Kasumi-1 (cell line): Measurements from ENCODE around the gene DCC.

Experiments used
- DNase-seq, 2 experiments: peaks; one replicate each; lab custom pipeline; 2025; lab: John Stamatoyannopoulos, UW

DCC gene

DNA sequence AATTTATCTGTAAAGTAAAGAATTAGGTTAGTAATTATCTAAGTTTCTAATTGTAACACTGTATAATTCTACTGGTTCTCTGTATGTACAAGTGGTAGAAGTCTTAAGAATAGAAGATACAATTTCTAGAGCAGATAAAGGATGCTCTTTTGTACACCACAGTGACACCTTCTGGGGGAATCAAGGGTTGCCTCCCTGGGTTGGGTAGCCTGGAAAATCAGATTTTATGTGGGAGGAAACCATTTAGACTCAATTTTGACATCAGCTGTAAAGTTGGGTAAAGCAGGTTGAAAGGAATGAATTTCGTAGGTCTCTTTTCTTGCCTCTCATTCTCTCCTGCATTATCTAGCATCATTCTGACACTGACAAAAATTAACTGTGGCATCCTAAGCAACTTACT lies 354.8 kb downstream of the DCC start:
- DNase-seq, result peak; percentile 13 to 40

- no peak for DNase-seq
Observed at GRCh38 chr18:52700116-52700515, 360.1 kb downstream of the DCC start.

GRCh38 chr18:52700816-52701215 lies 360.8 kb downstream of the DCC start:
- DNase-seq, result no peak

- no peak for DNase-seq
Observed at GRCh38 chr18:52701219-52701935, 361.4 kb downstream of the DCC start.

DNA sequence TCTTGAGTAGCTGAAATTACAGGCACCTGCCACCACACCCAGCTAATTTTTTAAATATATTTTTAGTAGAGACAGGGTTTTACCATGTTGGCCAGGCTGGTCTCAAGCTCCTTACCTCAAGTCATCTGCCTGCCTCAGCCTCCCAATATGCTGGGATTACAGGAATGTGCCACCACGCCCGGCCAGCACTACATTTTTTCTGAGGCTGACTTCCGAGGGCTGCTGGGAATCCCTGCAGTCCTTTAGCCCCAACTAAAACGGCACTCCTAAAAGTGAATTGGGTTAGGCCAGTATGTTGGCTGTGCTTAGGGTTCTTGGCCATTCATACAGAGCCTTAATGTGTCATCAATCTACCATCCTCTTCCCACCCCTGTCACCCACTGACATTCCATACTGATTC lies 375.4 kb downstream of the DCC start:
- DNase-seq, result no peak

DNA sequence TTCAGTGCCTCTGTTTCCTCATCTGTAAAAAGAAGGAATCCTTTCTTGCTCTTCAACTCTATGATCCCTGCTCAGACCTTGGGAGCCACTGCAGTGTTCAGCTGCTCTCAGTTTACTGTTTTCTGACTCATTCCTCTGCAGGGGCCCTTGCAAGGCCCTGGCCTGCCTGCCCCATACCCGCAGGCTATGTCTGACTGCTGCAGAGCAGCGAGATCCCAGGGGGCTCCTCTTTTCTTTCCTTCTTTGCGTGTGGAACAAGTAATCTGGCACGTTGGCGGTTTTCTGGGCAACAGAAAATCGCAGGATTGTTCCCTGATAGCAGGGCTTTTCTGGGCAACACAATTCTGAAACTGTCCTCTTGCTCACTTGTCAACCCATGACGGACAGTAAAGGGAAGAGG lies 376.0 kb downstream of the DCC start:
- no peak for DNase-seq

DNA sequence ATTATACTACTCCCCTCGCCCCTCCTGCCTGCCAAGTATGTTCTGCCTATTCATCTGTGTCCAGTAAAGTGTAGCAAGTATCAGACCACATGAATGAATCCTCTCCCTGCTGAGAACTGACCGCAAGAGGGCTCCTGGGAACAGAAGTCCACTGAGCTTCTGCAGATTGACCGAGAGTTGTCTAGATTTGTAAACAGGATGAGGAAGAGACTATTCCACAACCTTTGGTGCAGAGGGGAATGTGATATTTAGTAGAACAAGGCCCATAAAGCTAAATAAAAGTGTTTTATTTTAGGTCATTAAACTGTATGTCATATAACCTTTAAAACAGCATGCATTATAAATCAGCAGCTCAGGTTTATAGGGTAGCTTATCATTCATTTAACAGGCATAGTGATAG lies 377.0 kb downstream of the DCC start:
- DNase-seq, result no peak

DNA sequence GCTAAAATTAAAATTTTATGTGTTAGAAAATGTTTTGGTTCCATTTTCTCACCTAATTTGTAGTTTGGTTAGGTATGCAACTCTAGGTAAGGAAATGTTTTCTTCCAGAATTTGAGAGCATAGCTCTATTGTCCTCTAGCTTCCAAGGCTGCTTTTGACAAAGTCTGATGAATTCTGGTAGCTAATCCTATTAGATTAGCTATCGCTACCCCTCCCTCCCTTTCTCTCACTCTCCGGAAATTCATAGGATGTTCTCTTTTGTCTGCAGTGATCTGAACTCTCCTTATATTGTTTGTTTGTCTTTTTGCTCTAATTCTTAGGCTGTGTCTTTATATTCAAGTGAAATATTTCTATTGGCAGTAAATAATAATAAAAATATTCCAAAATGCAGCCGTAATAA lies 382.9 kb downstream of the DCC start:
- no peak for DNase-seq

GRCh38 chr18:52723550-52723970 lies 383.6 kb downstream of the DCC start:
- no peak for DNase-seq

DNA sequence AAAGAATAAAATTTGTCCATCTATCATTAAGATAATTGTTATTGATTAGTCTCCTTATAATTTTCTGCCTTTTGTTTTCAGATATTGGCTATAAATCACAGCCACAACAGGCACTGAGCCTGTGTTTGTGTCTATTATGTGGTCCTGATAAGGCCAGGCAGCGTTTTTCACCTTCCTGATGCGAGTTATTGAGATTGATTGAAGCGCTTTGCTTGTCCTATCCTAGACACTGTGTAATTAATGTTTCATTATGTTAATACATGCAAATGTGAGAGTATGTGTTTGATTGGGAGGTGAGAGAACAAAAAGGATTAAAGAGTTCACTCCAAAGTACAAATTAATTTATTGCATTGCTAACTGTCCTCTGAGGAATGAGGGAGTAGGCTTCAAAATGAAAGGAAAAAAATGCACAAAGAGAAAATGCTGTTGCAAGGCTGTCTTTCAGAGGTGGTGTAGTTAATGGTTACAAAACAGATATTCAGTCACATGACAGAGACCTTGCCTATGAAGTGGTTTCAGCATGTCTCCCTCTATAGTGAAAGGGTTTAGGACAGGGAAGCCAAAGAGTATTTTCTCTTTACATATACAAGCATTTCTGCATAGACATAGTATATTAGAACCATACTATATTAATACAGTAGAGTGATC lies 391.1 kb downstream of the DCC start:
- no peak for DNase-seq

DNA sequence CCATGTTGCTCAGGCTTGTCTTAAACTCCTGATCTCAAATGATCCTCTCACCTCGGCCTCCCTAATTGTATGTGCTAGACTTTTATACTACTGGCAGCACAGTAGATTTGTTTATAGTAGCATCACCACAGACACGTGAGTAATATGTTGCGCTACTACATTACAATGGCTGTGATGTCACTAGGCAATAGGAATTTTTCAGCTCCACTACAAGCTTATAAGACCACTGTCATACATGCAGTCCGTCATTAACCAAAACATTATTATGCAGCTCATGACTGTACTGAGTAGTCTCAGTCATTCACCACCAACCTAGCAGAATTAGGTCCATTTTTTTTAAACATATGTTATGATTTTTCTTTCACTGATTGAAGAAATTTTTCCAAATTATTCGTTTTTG lies 398.9 kb downstream of the DCC start:
- no peak for DNase-seq

DNA sequence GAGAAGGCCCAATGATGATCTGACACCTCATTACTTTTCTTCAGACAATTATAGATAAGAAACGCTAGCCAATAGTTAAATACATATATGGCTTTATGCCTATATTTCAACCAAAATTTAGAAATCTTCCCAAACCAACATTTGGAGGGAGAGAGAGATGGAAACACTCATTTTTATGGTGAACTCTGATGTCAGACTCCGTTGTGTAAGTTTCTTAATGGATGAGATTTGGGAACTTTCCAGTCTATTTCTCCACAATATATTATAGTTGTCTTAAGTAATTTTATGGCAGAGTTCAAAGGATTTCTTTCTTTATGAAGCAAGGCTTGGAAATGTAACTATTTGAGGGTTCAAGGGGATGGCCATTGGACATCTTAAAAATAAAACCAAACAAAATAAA lies 407.0 kb downstream of the DCC start:
- no peak for DNase-seq

DNA sequence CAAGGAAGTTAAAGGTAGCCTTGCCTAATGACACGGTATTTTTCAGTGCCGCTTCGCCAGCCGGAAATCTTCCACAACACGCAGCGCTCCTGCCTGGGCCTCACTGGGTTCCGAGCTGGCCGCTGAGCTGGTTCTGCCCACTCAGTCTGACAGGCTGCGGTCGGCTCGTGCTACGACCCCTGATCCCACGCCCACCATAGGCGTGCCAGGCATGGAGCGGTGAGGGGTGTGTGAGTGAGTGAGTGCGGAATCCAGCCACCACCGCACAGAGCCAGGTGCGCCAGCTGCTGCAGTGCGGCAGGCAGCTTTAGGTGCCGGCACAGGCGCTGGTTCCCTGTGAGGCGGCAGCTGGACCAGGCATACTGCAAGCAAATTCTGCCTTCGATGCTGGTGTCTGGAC lies 407.9 kb downstream of the DCC start:
- DNase-seq, result no peak

DNA sequence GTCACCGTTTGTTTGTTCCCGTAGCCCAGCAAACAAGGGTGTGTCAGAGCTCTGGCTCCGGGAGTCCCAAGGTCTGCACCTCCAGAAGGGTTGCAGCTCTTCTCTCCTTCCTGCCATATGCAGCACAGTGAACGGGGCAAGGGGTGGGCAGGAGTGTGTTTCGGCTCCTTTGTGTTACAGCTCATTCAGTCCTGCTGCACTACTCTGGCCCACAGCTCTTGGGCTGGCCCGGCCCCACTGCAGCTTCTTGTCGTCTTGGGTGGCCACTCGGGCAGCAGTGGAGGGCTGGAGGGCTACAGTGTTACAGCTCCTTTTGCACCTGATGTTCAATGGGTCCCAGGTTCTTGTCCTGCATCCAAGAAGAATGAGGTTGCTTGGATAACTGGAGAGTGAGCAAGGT lies 408.3 kb downstream of the DCC start:
- DNase-seq, result no peak

- no peak for DNase-seq
Observed at GRCh38 chr18:52749542-52749941, 409.5 kb downstream of the DCC start.

GRCh38 chr18:52750995-52751394 lies 411.0 kb downstream of the DCC start:
- no peak for DNase-seq

DNA sequence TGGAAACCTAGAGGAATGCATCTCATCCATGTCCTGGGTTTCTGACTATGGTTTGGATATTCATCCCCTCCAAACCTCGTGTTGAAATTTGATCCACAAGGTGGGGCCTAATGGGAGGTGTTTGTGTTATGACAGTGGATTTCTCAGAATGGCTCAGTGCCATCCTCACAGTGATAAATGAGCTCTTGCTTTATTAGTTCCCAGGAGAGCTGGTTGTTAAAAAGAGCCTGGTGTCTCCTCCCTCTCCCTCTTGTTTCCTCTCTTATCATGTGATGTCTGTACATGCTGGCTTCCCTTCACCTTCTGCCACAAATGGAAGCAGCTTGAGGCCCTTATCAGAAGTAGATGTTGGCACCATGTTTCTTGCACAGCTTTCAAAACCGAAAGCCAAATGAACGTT lies 424.3 kb downstream of the DCC start:
- no peak for DNase-seq

DNA sequence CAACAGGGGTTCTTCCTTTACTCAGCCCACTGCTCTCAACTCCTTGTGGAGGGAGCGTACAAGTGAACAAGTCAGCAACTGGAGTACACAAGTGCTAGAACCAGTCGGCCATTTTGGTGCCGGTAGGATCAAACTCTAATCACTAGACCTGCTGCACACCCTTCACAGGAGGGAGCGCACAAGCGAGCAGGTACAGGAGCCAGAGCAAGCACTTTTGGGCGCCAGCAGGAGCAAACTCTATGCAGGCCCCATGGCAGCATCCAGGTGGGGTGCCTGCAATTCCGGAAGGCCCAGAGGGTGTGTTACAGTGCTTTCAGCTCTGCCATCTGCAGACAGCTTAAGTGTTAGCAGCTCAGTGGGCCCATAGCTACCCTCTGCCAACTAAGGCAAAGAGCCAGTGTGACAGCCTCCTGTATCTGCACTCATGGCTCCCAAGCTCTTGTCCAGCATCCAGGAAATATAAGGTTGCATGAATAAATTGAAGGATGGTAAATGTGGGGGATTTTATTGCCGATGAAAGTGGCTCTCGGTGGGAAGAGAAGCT lies 426.1 kb downstream of the DCC start:
- DNase-seq, result no peak

DNA sequence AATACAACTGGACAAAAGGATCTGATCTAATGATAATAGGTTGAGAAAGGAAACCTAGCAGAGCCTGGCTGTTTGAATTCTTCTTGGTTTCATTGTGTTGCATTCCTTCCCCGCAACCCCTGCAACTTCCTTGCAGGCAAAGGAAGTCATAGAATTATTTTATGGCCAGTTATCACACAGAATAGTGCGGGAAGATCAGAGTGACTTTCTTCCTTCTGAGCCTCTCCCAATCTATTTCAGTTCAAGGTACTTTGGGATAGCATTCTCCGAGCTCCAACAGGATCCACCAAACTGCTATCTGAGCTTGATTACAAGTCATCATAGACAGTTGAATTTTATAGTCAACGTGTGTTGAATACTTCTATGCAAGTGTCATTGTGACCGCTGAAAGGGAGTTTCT lies 441.1 kb downstream of the DCC start:
- no peak for DNase-seq

- DNase-seq, result no peak
Observed at GRCh38 chr18:52791321-52791720, 451.3 kb downstream of the DCC start.

DNA sequence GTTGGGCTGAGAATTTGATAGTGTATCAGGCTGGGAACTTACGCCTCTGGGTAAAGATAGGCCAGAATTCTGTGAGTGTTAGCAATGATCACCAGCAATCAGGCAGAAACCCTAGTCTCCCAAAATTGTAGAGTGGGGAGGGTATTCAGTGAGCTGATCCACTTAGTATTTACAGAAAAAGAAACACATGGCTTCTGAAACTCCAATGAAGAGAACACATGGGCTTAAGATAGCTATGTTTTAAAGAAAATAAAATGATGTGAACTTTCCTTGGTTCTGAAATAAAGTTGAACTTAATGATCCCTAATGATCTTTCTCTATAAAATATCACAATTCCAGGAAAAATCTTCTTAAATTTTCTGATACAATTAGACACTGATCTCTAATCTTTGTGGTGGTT lies 472.8 kb downstream of the DCC start:
- DNase-seq, result no peak

DNA sequence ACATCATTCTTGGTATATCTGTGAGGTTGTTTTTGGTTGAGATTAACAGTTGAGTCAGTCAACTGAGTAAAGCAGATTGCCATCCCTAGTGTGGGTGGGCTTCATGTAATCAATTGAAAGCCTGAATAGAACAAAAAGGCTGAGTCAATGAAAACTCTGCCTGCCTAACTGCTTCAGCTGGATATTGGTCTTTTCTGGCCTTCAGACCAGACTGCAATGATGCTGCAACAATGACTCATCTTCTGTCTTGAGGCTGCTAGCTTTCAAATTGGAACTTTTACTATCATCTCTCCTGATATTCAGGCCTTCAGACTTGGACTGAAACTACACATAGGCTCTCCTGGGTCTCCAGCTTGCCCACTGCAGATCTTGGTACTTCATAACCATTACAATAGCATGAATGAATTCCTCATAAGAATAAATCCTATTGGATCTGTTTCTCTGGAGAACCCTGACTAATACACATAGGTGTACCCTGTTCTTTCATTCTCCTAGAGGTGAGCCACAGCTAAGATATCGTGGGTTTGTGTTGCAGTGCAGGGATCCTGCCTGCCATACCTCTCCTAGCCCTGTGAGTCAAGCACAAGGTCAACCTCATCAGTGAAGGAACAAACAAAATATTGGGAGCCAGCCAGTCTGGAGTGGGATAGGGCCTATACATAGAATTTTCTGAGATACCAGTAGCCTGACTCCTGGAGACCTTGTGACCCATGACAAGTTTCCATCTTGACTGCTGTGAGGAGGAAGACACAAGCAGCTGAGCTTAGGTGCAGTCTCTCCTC lies 473.8 kb downstream of the DCC start:
- no peak for DNase-seq

DNA sequence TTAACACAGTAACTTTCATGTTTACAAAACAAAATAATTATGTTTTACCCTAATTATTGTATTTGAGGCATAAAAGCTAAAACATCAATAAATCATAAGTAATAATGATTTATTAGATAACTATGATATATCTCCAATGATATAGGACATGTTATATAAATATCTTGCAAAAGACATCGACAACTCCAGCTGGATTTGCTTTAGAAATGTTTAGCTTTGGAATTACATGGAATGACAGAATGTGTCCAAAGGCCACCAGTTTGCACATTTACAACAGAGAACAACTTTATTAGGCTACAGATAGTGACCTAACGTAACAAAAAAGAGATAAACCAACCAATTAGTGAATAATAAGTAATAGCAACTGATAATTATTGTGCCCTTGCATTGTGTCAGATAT lies 475.7 kb downstream of the DCC start:
- DNase-seq, result no peak
